Neuronal stem cell (in vitro differentiated cells): Measurements from ENCODE around the gene ORC2.

Experiments used
- DNase-seq: peaks from one replicate; pipeline ENCODE4 v3.0.0-alpha.2; 2013; ENCODE audit warnings: low spot score
- H2AFZ ChIP-seq: one replicate; pipeline ENCODE4 v1.6.1; 2013; ENCODE audit warnings: mild to moderate bottlenecking, low read length, inconsistent platforms
- H2AK5ac ChIP-seq: 2 replicates; pipeline ENCODE4 v1.6.1; 2013; ENCODE audit warnings: low read depth, mild to moderate bottlenecking, inconsistent platforms, low read length, moderate library complexity, mixed read lengths
- H2BK120ac ChIP-seq: 2 replicates; pipeline ENCODE4 v1.6.1; 2013; ENCODE audit warnings: low read depth, mild to moderate bottlenecking, inconsistent platforms, low read length, moderate library complexity, mixed read lengths
- H2BK12ac ChIP-seq: one replicate; pipeline ENCODE4 v1.6.1; 2013; ENCODE audit warnings: low read length, inconsistent platforms
- H2BK15ac ChIP-seq: 2 replicates; pipeline ENCODE4 v1.6.1; 2013; ENCODE audit warnings: mild to moderate bottlenecking, low read length, inconsistent platforms, mixed read lengths
- H2BK5ac ChIP-seq: one replicate; pipeline ENCODE4 v1.6.1; 2013; ENCODE audit warnings: inconsistent platforms, mild to moderate bottlenecking, low read length, moderate library complexity
- H3K14ac ChIP-seq: one replicate; pipeline ENCODE4 v1.6.1; 2013; ENCODE audit warnings: low read length, inconsistent platforms
- H3K18ac ChIP-seq: 2 replicates; pipeline ENCODE4 v1.6.1; 2013; ENCODE audit warnings: low read length, inconsistent platforms
- H3K23ac ChIP-seq: 2 replicates; pipeline ENCODE4 v1.6.1; 2013; ENCODE audit warnings: low read depth, mild to moderate bottlenecking, mixed read lengths, low read length, inconsistent platforms; ENCODE audit not compliant: poor library complexity
- H3K27ac ChIP-seq: replicated peaks from 3 replicates; pipeline ENCODE4 v1.5.1; 2013; ENCODE audit warnings: low read length, inconsistent platforms
- H3K27me3 ChIP-seq, 3 experiments: 2 replicates each; pipeline ENCODE4 v1.6.1; 2013; ENCODE audit warnings: low read length in 3 of 3, mild to moderate bottlenecking in 2 of 3, inconsistent platforms in 1 of 3, low read depth in 1 of 3, mixed read lengths in 1 of 3, moderate library complexity in 1 of 3; ENCODE audit not compliant: control insufficient read depth in 3 of 3, insufficient read depth in 3 of 3
- H3K36me3 ChIP-seq, 2 donors: replicated peaks in 1 of 2; 2 replicates each; pipeline ENCODE4 v1.6.1; 2013; ENCODE audit warnings: low read length in 2 of 2; ENCODE audit not compliant: control insufficient read depth in 2 of 2, insufficient read depth in 2 of 2
- H3K4ac ChIP-seq: 2 replicates; pipeline ENCODE4 v1.6.1; 2013; ENCODE audit warnings: inconsistent platforms, mild to moderate bottlenecking, low read length, moderate library complexity
- H3K4me1 ChIP-seq, 2 donors: 1 replicate in 1 of 2; 2 replicates in 1 of 2; pipeline ENCODE4 v1.6.1; 2013; ENCODE audit warnings: low read length in 2 of 2, low read depth in 1 of 2; ENCODE audit not compliant: control insufficient read depth in 2 of 2, insufficient read depth in 1 of 2
- H3K4me2 ChIP-seq: one replicate; pipeline ENCODE4 v1.6.1; 2013; ENCODE audit warnings: mild to moderate bottlenecking, low read length, inconsistent platforms; ENCODE audit not compliant: insufficient read depth, poor library complexity, severe bottlenecking
- H3K4me3 ChIP-seq, 2 donors: 2 replicates each; pipeline ENCODE4 v1.5.1; 2013; ENCODE audit warnings: low read length in 2 of 2, mild to moderate bottlenecking in 2 of 2, inconsistent platforms in 1 of 2, moderate library complexity in 1 of 2
- H3K79me1 ChIP-seq: one replicate; pipeline ENCODE4 v1.6.1; 2013; ENCODE audit warnings: low read depth, mild to moderate bottlenecking, inconsistent platforms, low read length, moderate library complexity
- H3K9ac ChIP-seq: one replicate; pipeline ENCODE4 v1.6.1; 2013; ENCODE audit warnings: mild to moderate bottlenecking, low read depth, low read length, inconsistent platforms; ENCODE audit not compliant: poor library complexity
- H3K9me3 ChIP-seq, 2 donors: replicated peaks in 1 of 2; 2 replicates each; pipeline versions ENCODE3 to v1.6.1; 2013; ENCODE audit warnings: low read length in 2 of 2, mild to moderate bottlenecking in 2 of 2, inconsistent platforms in 1 of 2, low read depth in 1 of 2, mixed read lengths in 1 of 2, moderate library complexity in 1 of 2; ENCODE audit not compliant: control insufficient read depth in 2 of 2, insufficient read depth in 1 of 2
- H4K8ac ChIP-seq: one replicate; pipeline ENCODE4 v1.6.1; 2013; ENCODE audit warnings: low read depth, mild to moderate bottlenecking, inconsistent platforms, low read length, moderate library complexity
- H4K91ac ChIP-seq: one replicate; pipeline ENCODE4 v1.6.1; 2013; ENCODE audit warnings: low read length, low read depth, mild to moderate bottlenecking, inconsistent platforms; ENCODE audit not compliant: poor library complexity
- WGBS, 2 donors: extraction: QIAGEN DNeasy Blood & Tissue Kit; methylation state at CpG; one replicate each; pipeline ENCODE4 v1.1.7; 2013; ENCODE audit warnings: missing lambda C conversion rate in 2 of 2, mixed read lengths in 1 of 2; ENCODE audit not compliant: insufficient read length in 2 of 2, insufficient replicate concordance in 1 of 2; ENCODE audit errors: extremely low coverage in 2 of 2; 5-methylcytosine and 5-hydroxymethylcytosine counted together

ORC2 gene

GRCh38 chr2:200871151-200871550, 92.3 kb downstream of the ORC2 start:
- H4K8ac ChIP-seq, result no peak overlapping the region
- no peaks in the 10 kb centered on the region for H3K9me3 ChIP-seq
- no peak overlapping the region for H4K91ac ChIP-seq
- H3K27me3 ChIP-seq, result no peaks in the 10 kb centered on the region
- no peak overlapping the region for H3K4me3 ChIP-seq
- no peak overlapping the region for H2BK5ac ChIP-seq
- no peaks in the 10 kb centered on the region for H3K4me1 ChIP-seq
- no peak overlapping the region for H2AFZ ChIP-seq
- H3K4me2 ChIP-seq, result no peak overlapping the region
- WGBS, 2 donors, result no CpG with 5 or more reads among the region's 3 CpGs
- no peaks in the 10 kb centered on the region for H3K79me1 ChIP-seq
- no peak overlapping the region for H2BK12ac ChIP-seq
- no peak overlapping the region for H3K14ac ChIP-seq
- H3K18ac ChIP-seq, result no peak overlapping the region
- no peak overlapping the region for H2BK120ac ChIP-seq
- no peak for DNase-seq
- peaks cover 10 to 61% of the 10 kb centered on the region in 2 donors for H3K36me3 ChIP-seq
- no peak overlapping the region for H2BK15ac ChIP-seq
- no peak overlapping the region for H3K23ac ChIP-seq
- no peak overlapping the region for H3K27ac ChIP-seq
- no peak overlapping the region for H3K9ac ChIP-seq
- no peak overlapping the region for H3K4ac ChIP-seq
- no peak overlapping the region for H2AK5ac ChIP-seq

- no CpG with 5 or more reads among the region's 2 CpGs for WGBS, 2 donors
- no peaks in the 10 kb centered on the region for H3K9me3 ChIP-seq
- DNase-seq, result no peak
Measured at GRCh38 chr2:200869014-200869413, 94.4 kb downstream of the ORC2 start.

GRCh38 chr2:200864176-200865034, 99.1 kb downstream of the ORC2 start, which contains the start of gene CLK1:
TSS of gene CLK1 (minus strand) at chr2:200864658. CDS start at chr2:200861862, 2,796 bp downstream.
- Histone ChIP-seq H2AK5ac (peak within 1 kb of the TSS; percentile 23), H3K4me2 (peak within 1 kb of the TSS; percentile 61), H2BK15ac (peak within 1 kb of the TSS; percentile 60), H2BK120ac (no peak within 1 kb of the TSS), H3K18ac (peak within 1 kb of the TSS; percentile 99), H3K9me3 (no peaks in the 10 kb centered on the region), H3K9ac (peak within 1 kb of the TSS; percentile 98), H2BK12ac (no peak within 1 kb of the TSS), H3K79me1 (peaks cover 4% of the 10 kb centered on the region), H2BK5ac (no peak within 1 kb of the TSS), H3K4me1 (peaks cover 0 to 9% of the 10 kb centered on the region in 2 donors), H3K4me3 (peak within 1 kb of the TSS; percentile 84 to 98), H4K8ac (no peak within 1 kb of the TSS), H3K27ac (peak within 1 kb of the TSS; percentile 77), H2AFZ (peak within 1 kb of the TSS; percentile 90), H3K27me3 (no peaks in the 10 kb centered on the region), H3K23ac (peak within 1 kb of the TSS; percentile 94), H3K4ac (peak within 1 kb of the TSS; percentile 30), H3K14ac (no peak within 1 kb of the TSS), H4K91ac (peak within 1 kb of the TSS; percentile 80), H3K36me3 (peaks cover 2 to 36% of the 10 kb centered on the region in 2 donors)
- WGBS, 2 donors, result no CpG with 5 or more reads among the region's 89 CpGs
- peak; percentile 78 for DNase-seq

More at GRCh38 chr2:200869014-200869413, 94.4 kb downstream of the ORC2 start:
- no peak overlapping the region for H4K8ac ChIP-seq
- H3K36me3 ChIP-seq, result peaks cover 3 to 40% of the 10 kb centered on the region in 2 donors
- H3K18ac ChIP-seq, result no peak overlapping the region
- H3K79me1 ChIP-seq, result no peaks in the 10 kb centered on the region
- no peak overlapping the region for H3K4me3 ChIP-seq
- H3K27ac ChIP-seq, result no peak overlapping the region
- H3K4me2 ChIP-seq, result no peak overlapping the region
- H3K4ac ChIP-seq, result no peak overlapping the region
- H3K27me3 ChIP-seq, result no peaks in the 10 kb centered on the region
- no peak overlapping the region for H2BK15ac ChIP-seq
- no peak overlapping the region for H4K91ac ChIP-seq
- H3K23ac ChIP-seq, result no peak overlapping the region
- no peak overlapping the region for H3K14ac ChIP-seq
- no peak overlapping the region for H2BK120ac ChIP-seq
- H2BK5ac ChIP-seq, result no peak overlapping the region
- H2AFZ ChIP-seq, result no peak overlapping the region
- H3K4me1 ChIP-seq, result no peaks in the 10 kb centered on the region
- H2BK12ac ChIP-seq, result no peak overlapping the region
- no peak overlapping the region for H3K9ac ChIP-seq
- H2AK5ac ChIP-seq, result no peak overlapping the region

GRCh38 chr2:200863782-200864175, 99.7 kb downstream of the ORC2 start:
- no peaks in the 10 kb centered on the region for H3K9me3 ChIP-seq
- H2BK12ac ChIP-seq, result no peak overlapping the region
- peak overlapping the region; percentile 82 for H3K18ac ChIP-seq
- no peak overlapping the region for H2BK15ac ChIP-seq
- H3K14ac ChIP-seq, result no peak overlapping the region
- H2BK5ac ChIP-seq, result no peak overlapping the region
- peak overlapping the region; percentile 3 for H3K4me2 ChIP-seq
- H2BK120ac ChIP-seq, result no peak overlapping the region
- H3K27me3 ChIP-seq, result no peaks in the 10 kb centered on the region
- peak overlapping the region; percentile 77 for H3K27ac ChIP-seq
- DNase-seq, result no peak
- peak overlapping the region; percentile 94 for H3K23ac ChIP-seq
- peak overlapping the region; percentile 90 for H2AFZ ChIP-seq
- H4K91ac ChIP-seq, result no peak overlapping the region
- peaks cover 7 to 40% of the 10 kb centered on the region in 2 donors for H3K36me3 ChIP-seq
- H3K9ac ChIP-seq, result no peak overlapping the region
- peak overlapping the region; percentile 84 to 98 for H3K4me3 ChIP-seq
- H3K4me1 ChIP-seq, result peaks cover 0 to 9% of the 10 kb centered on the region in 2 donors
- H3K79me1 ChIP-seq, result peaks cover 6% of the 10 kb centered on the region
- no peak overlapping the region for H4K8ac ChIP-seq
- H3K4ac ChIP-seq, result no peak overlapping the region
- no peak overlapping the region for H2AK5ac ChIP-seq
- no CpG with 5 or more reads among the region's 19 CpGs for WGBS, 2 donors
